PC-3 (cell line): Measurements from ENCODE around the gene DIP2B.

Experiments used
- CTCF ChIP-seq: fragments of 300-600 bp; sonication (generic); conservative IDR thresholded peaks from 2 replicates; pipeline ENCODE4 v1.5.1; 2017; ENCODE audit warnings: antibody characterized with exemption, low read depth, mild to moderate bottlenecking, low read length
- EZH2 ChIP-seq: fragments of 300-600 bp; sonication (generic); IDR thresholded peaks from one replicate; pipeline ENCODE4 v1.6.1; 2017; ENCODE audit warnings: antibody characterized with exemption, mild to moderate bottlenecking, low read length; ENCODE audit not compliant: unreplicated experiment
- EZH2phosphoT487 ChIP-seq: fragments of 300-600 bp; sonication (generic); IDR thresholded peaks from 2 replicates; pipeline ENCODE4 v1.6.1; 2018; ENCODE audit warnings: mild to moderate bottlenecking, antibody characterized with exemption, low read length, borderline replicate concordance

GRCh38 chr12:50572760-50573159 is 68.0 kb downstream of the DIP2B start:
- no peak for TF ChIP-seq CTCF
- no peak for TF ChIP-seq EZH2
- TF ChIP-seq EZH2phosphoT487 = no peak
